GM19240 (cell line): ENCODE data around the gene NIPBL.
"Not testable (repeated sequence)": the region's sequence is repeated elsewhere in the genome, so short reads cannot be mapped to it uniquely, and the experiment has no call there.

Source experiments
- DNase-seq: peaks from one replicate; pipeline ENCODE4 v3.0.0; 2011; ENCODE audit warnings: low spot score; ENCODE audit not compliant: insufficient read length

NIPBL gene

GRCh38 chr5:37088009-37088408 is 211.4 kb downstream of the NIPBL start:
- no peak for DNase-seq

GRCh38 chr5:37090123-37090726 is 213.7 kb downstream of the NIPBL start:
- DNase-seq, result no peak

- DNase-seq, result no peak
Measured at GRCh38 chr5:37090781-37091180, 214.2 kb downstream of the NIPBL start.

DNA sequence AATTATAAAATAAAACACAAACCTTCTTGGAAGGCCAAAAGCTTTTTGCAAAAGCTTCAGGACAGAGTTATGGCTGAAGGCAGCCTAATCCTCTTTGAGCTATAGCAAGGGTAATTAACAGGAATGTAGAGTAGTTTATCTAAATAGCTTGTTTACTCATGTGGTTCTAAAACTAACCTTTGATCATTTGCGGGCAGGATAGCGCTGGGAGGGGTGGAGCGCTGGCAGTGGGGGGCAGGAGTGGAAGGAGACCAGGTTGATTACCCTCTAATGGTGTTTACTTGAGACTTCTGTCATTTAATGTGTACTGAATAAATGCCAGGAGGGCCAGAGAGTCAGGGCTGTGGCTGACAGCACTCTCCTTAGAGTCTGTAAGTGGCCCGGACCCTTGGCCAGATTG is 217.2 kb downstream of the NIPBL start:
- not testable (repeated sequence) for DNase-seq

- DNase-seq, result not testable (repeated sequence)
Measured at GRCh38 chr5:37099267-37099666, 222.7 kb downstream of the NIPBL start.

DNA sequence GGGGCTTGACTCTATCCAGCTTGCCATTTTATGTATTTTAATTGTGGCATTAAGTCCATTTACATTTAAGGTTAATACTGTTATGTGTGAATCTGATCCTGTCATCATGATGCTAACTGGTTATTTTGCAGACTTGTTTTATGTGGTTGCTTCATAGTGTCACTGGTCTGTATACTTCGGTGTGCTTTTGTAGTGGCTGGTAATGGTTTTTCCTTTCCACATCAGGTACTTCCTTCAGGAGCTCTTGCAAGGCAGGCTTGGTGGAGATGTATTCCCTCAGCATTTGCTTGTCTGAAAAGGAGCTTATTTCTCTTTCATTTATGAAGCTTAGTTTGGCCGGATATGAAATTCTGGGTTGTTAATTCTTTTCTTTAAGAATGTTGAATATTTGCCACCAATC is 226.7 kb downstream of the NIPBL start:
- DNase-seq, result no peak

- DNase-seq, result no peak
Measured at GRCh38 chr5:37109338-37109737, 232.8 kb downstream of the NIPBL start.

DNA sequence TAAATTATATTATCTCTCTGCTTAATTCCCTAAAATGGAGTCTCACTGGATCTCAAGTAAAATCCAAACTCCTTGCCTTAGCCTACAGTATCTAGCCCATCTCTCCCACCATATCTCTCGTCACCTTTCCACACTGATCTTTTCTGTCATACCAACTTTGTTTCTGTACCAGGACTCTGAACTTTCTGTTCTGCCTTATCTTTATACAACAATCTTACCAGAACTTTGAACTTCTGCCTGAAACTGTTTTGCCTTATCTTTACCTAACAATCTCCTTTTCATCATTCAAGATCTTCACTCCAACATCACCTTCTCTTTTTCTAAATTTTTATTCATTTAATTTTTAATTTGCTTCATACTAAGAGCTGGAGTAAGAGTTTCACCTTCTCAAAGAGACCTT is 233.6 kb downstream of the NIPBL start:
- DNase-seq, result no peak

DNA sequence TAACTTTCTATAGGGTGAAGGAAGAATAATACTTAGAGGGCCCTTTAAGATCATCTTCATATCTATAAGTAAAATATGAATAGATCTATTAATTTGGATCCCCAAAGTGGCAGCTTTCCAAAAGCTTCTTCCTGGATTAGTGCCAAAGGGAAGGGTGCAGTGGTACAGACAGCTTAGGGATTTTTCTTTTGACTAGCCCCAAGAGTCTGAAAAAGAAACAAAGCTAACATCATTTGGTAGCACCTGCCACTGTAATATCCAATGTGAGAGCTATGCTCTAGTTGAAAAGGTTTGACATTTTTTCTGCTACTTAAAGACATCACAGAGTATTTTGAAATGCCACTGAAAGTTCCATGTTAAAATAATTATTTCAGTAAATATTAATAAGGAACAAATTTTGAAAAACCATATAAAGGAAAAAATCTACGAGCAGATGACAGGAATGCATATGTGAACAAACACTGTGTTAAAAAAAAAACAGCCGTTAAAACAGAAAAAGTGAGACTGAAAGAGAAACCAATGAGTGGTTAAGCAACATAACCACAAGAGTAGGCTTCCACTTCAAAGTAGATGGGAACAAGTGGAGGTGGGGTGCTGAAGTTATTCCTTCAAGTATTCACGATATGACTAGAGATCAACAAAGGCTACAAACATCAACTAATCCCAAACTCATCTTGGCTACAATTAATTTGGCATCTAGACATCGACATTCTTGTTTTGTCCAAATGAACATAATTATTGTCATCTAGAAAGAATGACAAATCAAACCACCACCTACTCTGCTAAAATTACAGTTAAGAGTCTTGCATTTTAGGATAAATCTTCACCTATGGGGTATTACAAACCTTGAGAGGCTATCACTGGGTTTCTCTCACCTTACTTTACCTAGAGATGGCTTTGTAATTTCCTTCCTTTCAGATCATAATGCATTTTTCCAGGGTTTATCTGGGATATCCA is 235.1 kb downstream of the NIPBL start:
- DNase-seq, result peak; percentile 17

- no peak for DNase-seq
Measured at GRCh38 chr5:37112383-37112991, 235.9 kb downstream of the NIPBL start.
